Panc1 (cell line): ENCODE results near the gene LHPP.

Source experiments
- CTCF ChIP-seq: fragments of 450-650 bp; IDR thresholded peaks from 2 replicates; pipeline ENCODE4 v1.5.1; 2017; ENCODE audit warnings: mild to moderate bottlenecking
- POLR2AphosphoS5 ChIP-seq: IDR thresholded peaks from 2 replicates; pipeline ENCODE4 v1.6.1; 2012; ENCODE audit warnings: mild to moderate bottlenecking, low read depth, low read length, moderate library complexity
- TCF7L2 ChIP-seq: IDR thresholded peaks from 2 replicates; pipeline ENCODE4 v1.6.1; 2011; ENCODE audit warnings: mild to moderate bottlenecking, low read depth, low read length, inconsistent platforms

DNA sequence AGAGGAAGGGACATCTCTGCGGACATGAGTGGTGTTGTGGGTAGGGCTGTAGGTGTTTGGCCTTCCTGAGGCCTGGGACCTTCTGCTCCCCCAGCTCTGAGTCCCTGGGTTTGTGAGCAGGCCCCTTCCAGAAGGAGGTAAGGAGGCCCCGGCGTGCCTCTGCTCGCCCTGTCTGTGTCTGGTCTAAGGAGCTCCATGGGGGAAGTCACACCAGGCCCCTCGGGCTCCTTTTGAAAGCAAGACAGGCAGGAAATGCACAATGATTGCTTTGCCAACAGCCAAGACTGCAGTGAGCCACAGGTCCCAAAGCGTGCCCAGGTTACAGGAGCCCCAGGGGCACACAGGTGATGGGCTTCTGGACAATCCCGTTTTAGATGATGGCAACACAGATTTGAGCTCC is 193.1 kb downstream of the LHPP start:
- no peak for TF ChIP-seq POLR2AphosphoS5
- no peak for TF ChIP-seq CTCF
- TF ChIP-seq TCF7L2: no peak
